Keratinocyte (primary cell): ENCODE measurements around the gene SOCS4. TPM values are rescaled to one million over a fixed set of nuclear protein-coding genes. Genes with fewer than 3 reads are reported as not detected.

Experiments
- DNase-seq: peaks from one replicate; pipeline ENCODE4 v3.0.0-alpha.2; 2011; ENCODE audit warnings: low read depth, missing footprints, low spot score
- FAIRE-seq: peaks from 2 replicates; lab custom pipeline; 2011; peaks lifted over from hg19 to GRCh38; lab: Jason Lieb, UNC
- H2AFZ ChIP-seq: 2 replicates; pipeline ENCODE4 v1.6.0; 2012; ENCODE audit warnings: low read length, control low read depth, inconsistent platforms; ENCODE audit not compliant: control insufficient read depth
- H3K27ac ChIP-seq: 2 replicates; pipeline ENCODE4 v1.5.1; 2011; ENCODE audit warnings: low read length; ENCODE audit not compliant: control insufficient read depth, insufficient read depth
- H3K27me3 ChIP-seq: 3 replicates; pipeline ENCODE4 v1.6.0; 2011; ENCODE audit warnings: low read length; ENCODE audit not compliant: control insufficient read depth, insufficient read depth; ENCODE audit errors: extremely low read depth
- H3K36me3 ChIP-seq, 2 experiments: 2 replicates in 1 of 2; 3 replicates in 1 of 2; pipeline ENCODE4 v1.5.1; 2011; ENCODE audit warnings: low read length in 2 of 2, mild to moderate bottlenecking in 1 of 2; ENCODE audit not compliant: control insufficient read depth in 2 of 2, insufficient read depth in 2 of 2; ENCODE audit errors: extremely low read depth in 1 of 2
- H3K4me1 ChIP-seq: 3 replicates; pipeline ENCODE4 v1.5.1; 2011; ENCODE audit warnings: low read length; ENCODE audit not compliant: control insufficient read depth, insufficient read depth; ENCODE audit errors: extremely low read depth
- H3K4me2 ChIP-seq: 3 replicates; pipeline ENCODE4 v1.6.0; 2011; ENCODE audit warnings: low read depth, low read length; ENCODE audit not compliant: control insufficient read depth, insufficient read depth; ENCODE audit errors: extremely low read depth
- H3K4me3 ChIP-seq, 3 experiments: fragments of 200-600 bp in 1 of 3; sonication (generic) in 1 of 3; 2 replicates in 2 of 3; 3 replicates in 1 of 3; pipeline ENCODE4 v1.5.1; 2011 to 2016; ENCODE audit warnings: low read length in 3 of 3, mild to moderate bottlenecking in 3 of 3, control low read depth in 2 of 3, inconsistent platforms in 1 of 3, low read depth in 1 of 3, mixed read lengths in 1 of 3, mixed run types in 1 of 3, moderate library complexity in 1 of 3; ENCODE audit not compliant: control insufficient read depth in 2 of 3, insufficient read depth in 2 of 3; ENCODE audit errors: extremely low read depth in 1 of 3
- H3K79me2 ChIP-seq: 2 replicates; pipeline ENCODE4 v1.6.0; 2012; ENCODE audit warnings: low read length; ENCODE audit not compliant: control insufficient read depth, insufficient read depth
- H3K9ac ChIP-seq: 3 replicates; pipeline ENCODE4 v1.6.0; 2011; ENCODE audit warnings: low read length; ENCODE audit not compliant: control insufficient read depth, insufficient read depth; ENCODE audit errors: extremely low read depth
- H3K9me1 ChIP-seq: 3 replicates; pipeline ENCODE4 v1.6.0; 2011; ENCODE audit warnings: low read length; ENCODE audit not compliant: control insufficient read depth, insufficient read depth; ENCODE audit errors: extremely low read depth
- H3K9me3 ChIP-seq: 2 replicates; pipeline ENCODE4 v1.5.1; 2012; ENCODE audit warnings: low read depth, low read length; ENCODE audit not compliant: control insufficient read depth
- H4K20me1 ChIP-seq: 3 replicates; pipeline ENCODE4 v1.6.0; 2011; ENCODE audit warnings: low read length; ENCODE audit not compliant: control insufficient read depth, insufficient read depth; ENCODE audit errors: extremely low read depth
- CTCF ChIP-seq, 3 experiments: IDR thresholded peaks in 1 of 3; conservative IDR thresholded peaks in 1 of 3; optimal IDR thresholded peaks in 1 of 3; 2 replicates in 2 of 3; 3 replicates in 1 of 3; pipeline versions ENCODE3 to v1.5.1; 2011; ENCODE audit warnings: low read length in 3 of 3, mild to moderate bottlenecking in 3 of 3, moderate library complexity in 2 of 3, control low read depth in 1 of 3, inconsistent platforms in 1 of 3; ENCODE audit not compliant: insufficient read depth in 2 of 3; ENCODE audit errors: extremely low read depth in 1 of 3
- EZH2 ChIP-seq: IDR thresholded peaks from one replicate; pipeline ENCODE4 v1.6.1; 2012; ENCODE audit warnings: inconsistent platforms, mild to moderate bottlenecking, low read length, moderate library complexity
- dilution Hi-C: fragments of 300-500 bp; cut with MboI; formaldehyde crosslinking; loops from one replicate; pipeline ENCODE4 v1.7.0; 2020; ENCODE audit warnings: low sequenced_read_pairs; ENCODE audit not compliant: extremely low pct_ligation_motif_present
- polyA plus RNA-seq, 5 experiments: library from polyadenylated mRNA; depleted of rRNA in 3 of 5; stranded (reverse) in 3 of 5; stranded (forward) in 1 of 5; unstranded in 1 of 5; fragments of >200 nt; gene quantifications; 1 replicate in 1 of 5; 2 replicates in 3 of 5; 3 replicates in 1 of 5; pipeline versions ENCODE4 v1.2.1 to v1.2.3, GENCODE V29; 2011 to 2012; ENCODE audit warnings: missing spikeins in 2 of 5, low read depth in 1 of 5, low replicate concordance in 1 of 5

The SOCS4 gene
- polyA plus RNA-seq, 1 donor (not counting 4 experiments of a cell fraction or from before 2014, with no cell fraction given), result 14.1 TPM

- H3K27ac ChIP-seq, result peak overlapping the region; percentile 71
- H3K4me1 ChIP-seq, result peaks cover 12% of the 10 kb centered on the region
- H3K9me3 ChIP-seq, result no peaks in the 10 kb centered on the region
- no peaks in the 10 kb centered on the region for H4K20me1 ChIP-seq
- H3K9me1 ChIP-seq, result no peaks in the 10 kb centered on the region
- H3K4me3 ChIP-seq, result no peak overlapping the region
- FAIRE-seq, result no peak
- peak overlapping the region; percentile 20 for H3K4me2 ChIP-seq
- dilution Hi-C loops, result no loop called here
- no peak for DNase-seq
- H3K9ac ChIP-seq, result peak overlapping the region; percentile 43
- TF ChIP-seq CTCF (optimal IDR thresholded peaks at IDR 0.05 in 1 of 3, IDR thresholded peaks at IDR 0.05 in 1 of 3, conservative IDR thresholded peaks at IDR 0.05 in 1 of 3; ENCODE audit: extremely low read depth in 1 of 3, insufficient read depth in 2 of 3, low read length in 3 of 3), result no peak
- TF ChIP-seq EZH2, result no peak
- peaks cover 8 to 12% of the 10 kb centered on the region in 2 experiments for H3K36me3 ChIP-seq
- H2AFZ ChIP-seq, result no peak overlapping the region
- H3K27me3 ChIP-seq, result no peaks in the 10 kb centered on the region
- H3K79me2 ChIP-seq, result peaks cover 16% of the 10 kb centered on the region
Observed at GRCh38 chr14:55038708-55039107, 11.7 kb downstream of the SOCS4 start.

- Histone ChIP-seq H3K4me2 (no peak overlapping the region), H3K9me1 (no peaks in the 10 kb centered on the region), H3K9me3 (no peaks in the 10 kb centered on the region), H3K9ac (no peak overlapping the region), H3K27me3 (no peaks in the 10 kb centered on the region), H4K20me1 (no peaks in the 10 kb centered on the region), H3K79me2 (peaks cover 11% of the 10 kb centered on the region), H3K4me1 (peaks cover 9% of the 10 kb centered on the region), H3K36me3 (peaks cover 13 to 14% of the 10 kb centered on the region in 2 experiments), H3K27ac (no peak overlapping the region), H2AFZ (no peak overlapping the region), H3K4me3 (no peak overlapping the region)
- FAIRE-seq, result peak; percentile 66
- TF ChIP-seq EZH2 (no peak), CTCF (optimal IDR thresholded peaks at IDR 0.05 in 1 of 3, IDR thresholded peaks at IDR 0.05 in 1 of 3, conservative IDR thresholded peaks at IDR 0.05 in 1 of 3; ENCODE audit: extremely low read depth in 1 of 3, insufficient read depth in 2 of 3, low read length in 3 of 3) (no peak)
- dilution Hi-C loops, result no loop called here
- no peak for DNase-seq
Observed at GRCh38 chr14:55043528-55043927, 16.5 kb downstream of the SOCS4 start.
